ENCODE results near the gene KIAA0513.

The KIAA0513 gene

DNA sequence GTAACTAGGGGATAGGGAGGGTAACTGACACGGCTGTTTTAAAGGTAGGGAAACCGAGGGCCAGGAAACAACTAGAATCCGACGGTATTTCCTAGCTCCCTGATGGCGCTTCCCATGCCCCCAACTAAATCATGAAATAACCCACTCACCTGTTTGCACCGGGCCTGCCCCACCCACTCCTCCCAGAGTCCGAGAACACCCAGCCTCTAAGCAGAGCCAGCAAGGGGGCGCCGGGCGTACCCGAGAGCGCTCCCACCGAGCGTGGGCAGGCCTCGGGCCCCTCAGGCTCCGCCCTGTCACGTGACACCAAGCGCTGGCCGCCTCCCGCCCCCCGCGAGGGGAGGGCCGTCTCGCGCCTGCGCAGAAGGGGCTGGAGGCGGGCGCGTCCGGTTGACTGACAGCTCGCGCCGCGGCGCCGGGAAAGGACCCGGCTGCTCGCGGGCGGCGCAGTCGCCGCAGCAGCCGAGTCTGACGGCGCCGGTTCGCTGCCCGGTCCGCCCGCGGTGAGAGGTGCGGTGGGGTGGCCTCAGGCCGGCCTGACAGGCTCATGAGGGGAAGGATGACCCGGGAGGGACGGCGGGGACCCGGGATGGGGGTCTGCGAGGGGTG, at the start of gene KIAA0513:
Gene KIAA0513, plus strand, starts transcription at position 447 of the 609 bp plus-strand sequence. CDS start 39,277 bp downstream, outside the sequence.
- H3K4me3 Mint-ChIP-seq: peak within 1 kb of the TSS; percentile 90 to 99
- DNase-seq (peak; percentile 97 to 98), ATAC-seq (peak; percentile 64)
- H3K4me1 Mint-ChIP-seq: peaks cover 42% of the 10 kb centered on the region
- H3K9me3 Mint-ChIP-seq: no peaks in the 10 kb centered on the region
- H3K27ac Mint-ChIP-seq: peak within 1 kb of the TSS; percentile 94 to 96
- no peaks in the 10 kb centered on the region for H3K27me3 Mint-ChIP-seq

DNA sequence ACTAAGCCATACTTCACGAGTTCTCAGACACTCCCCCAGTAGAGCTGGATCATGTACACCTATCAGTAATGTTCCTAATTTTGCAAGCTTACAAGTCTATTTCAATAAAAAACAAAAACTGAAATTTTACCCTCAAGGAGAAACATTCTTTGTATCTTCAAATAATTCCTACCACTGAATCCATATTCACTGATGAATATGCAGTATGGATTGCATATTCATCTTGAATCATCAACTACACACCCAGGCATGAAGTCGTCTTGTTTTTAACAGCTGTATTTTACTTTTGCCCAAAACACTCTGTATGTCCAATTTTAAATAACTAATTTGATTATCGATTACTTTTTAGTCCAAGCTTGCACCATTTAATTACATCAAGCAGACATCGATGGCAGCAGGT, 48.1 kb upstream of the KIAA0513 start:
- no peaks in the 10 kb centered on the region for H3K27me3 Mint-ChIP-seq
- no peaks in the 10 kb centered on the region for H3K4me1 Mint-ChIP-seq
- H3K9me3 Mint-ChIP-seq: no peaks in the 10 kb centered on the region
- H3K4me3 Mint-ChIP-seq: no peak overlapping the region
- ATAC-seq (no peak), DNase-seq (no peak)
- H3K27ac Mint-ChIP-seq: no peak overlapping the region

GRCh38 chr16:84982434-84982833, 45.2 kb upstream of the KIAA0513 start:
- Mint-ChIP-seq H3K9me3 (no peaks in the 10 kb centered on the region), H3K27me3 (no peaks in the 10 kb centered on the region), H3K4me1 (peaks cover 25% of the 10 kb centered on the region), H3K27ac (peak overlapping the region; percentile 9 to 72), H3K4me3 (no peak overlapping the region)
- DNase-seq: no peak
- ATAC-seq: no peak

DNA sequence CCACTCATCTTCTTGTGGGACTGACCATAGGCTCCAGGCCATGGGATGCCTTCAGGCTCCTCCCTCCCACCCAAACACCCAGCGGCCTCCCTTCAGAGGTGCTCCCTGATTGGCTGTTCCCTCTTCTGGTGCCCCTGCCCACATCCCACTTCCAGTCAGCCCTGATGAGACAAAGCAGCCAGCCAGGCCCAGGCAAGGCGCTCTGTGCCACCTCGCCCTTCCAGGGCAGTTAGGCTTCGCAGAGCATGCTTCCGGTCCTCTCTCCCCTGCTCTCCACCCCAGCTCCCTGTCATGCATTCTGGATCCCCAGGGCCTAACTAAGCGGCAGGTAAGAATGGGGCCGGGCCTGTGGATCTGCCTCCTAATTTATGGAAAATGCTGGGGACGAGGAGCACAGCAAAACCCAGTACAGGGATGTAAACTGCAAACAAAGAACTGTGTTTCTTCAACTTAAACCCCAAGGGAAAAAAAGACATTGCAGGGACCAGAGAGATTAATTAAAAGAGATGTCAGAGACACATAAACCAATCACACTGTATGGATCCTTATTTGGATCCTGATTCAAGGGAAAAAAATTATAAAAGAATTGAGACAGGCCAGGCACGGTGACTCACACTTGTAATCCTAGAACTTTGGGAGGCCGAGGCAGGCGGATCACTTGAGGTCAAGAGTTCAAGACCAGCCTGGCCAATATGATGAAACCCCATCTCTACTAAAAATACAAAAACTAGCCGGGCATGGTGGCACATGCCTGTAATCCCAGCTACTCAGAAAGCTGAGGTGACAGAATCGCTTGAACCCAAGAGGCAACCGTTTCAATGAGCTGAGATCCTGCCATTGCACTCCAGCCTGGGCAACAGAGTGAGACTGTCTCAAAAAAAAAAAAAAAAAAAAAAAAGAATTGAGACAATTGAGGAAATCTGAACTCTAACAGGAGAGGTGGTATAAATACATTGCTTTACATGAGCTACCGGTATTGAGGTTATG, 42.2 kb upstream of the KIAA0513 start:
- Mint-ChIP-seq H3K27me3 (no peaks in the 10 kb centered on the region), H3K4me1 (peaks cover 25% of the 10 kb centered on the region), H3K27ac (no peak overlapping the region), H3K4me3 (no peak overlapping the region), H3K9me3 (no peaks in the 10 kb centered on the region)
- DNase-seq: no peak
- no peak for ATAC-seq

- Mint-ChIP-seq H3K27me3 (no peaks in the 10 kb centered on the region), H3K27ac (no peak overlapping the region), H3K4me1 (peaks cover 25% of the 10 kb centered on the region), H3K9me3 (no peaks in the 10 kb centered on the region), H3K4me3 (no peak overlapping the region)
- no peak for DNase-seq
- ATAC-seq: no peak
These were observed 41.5 kb upstream of the KIAA0513 start for GRCh38 chr16:84986102-84986501.

DNA sequence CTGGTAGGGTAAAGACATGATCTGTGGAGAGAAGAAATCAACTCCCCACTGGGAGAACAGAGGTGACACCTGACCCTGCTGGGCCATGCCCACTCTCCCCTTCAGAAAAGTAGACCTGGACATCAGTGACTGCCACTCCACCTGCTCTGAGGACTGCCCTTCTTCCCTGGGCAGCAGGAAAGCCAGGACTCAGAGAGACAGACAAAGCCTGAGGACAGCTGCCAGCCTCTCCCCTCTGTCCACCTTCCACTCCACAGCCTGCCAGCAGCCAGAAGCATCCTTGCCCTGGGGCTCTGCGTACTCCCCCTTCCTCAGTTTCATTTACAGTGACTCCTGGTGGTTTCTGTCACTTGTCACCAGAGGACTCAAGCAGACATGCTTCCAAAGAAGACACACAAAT, 40.7 kb upstream of the KIAA0513 start:
- Mint-ChIP-seq H3K27me3 (no peaks in the 10 kb centered on the region), H3K9me3 (no peaks in the 10 kb centered on the region), H3K4me3 (no peak overlapping the region), H3K27ac (peak overlapping the region in 1 of 2 donors; percentile 87), H3K4me1 (peaks cover 25% of the 10 kb centered on the region)
- no peak for ATAC-seq
- DNase-seq: no peak

GRCh38 chr16:84988328-84989080, 39.1 kb upstream of the KIAA0513 start:
- H3K4me1 Mint-ChIP-seq: peaks cover 25% of the 10 kb centered on the region
- no peaks in the 10 kb centered on the region for H3K9me3 Mint-ChIP-seq
- ATAC-seq (no peak), DNase-seq (no peak)
- H3K27me3 Mint-ChIP-seq: no peaks in the 10 kb centered on the region
- no peak overlapping the region for H3K27ac Mint-ChIP-seq
- no peak overlapping the region for H3K4me3 Mint-ChIP-seq

DNA sequence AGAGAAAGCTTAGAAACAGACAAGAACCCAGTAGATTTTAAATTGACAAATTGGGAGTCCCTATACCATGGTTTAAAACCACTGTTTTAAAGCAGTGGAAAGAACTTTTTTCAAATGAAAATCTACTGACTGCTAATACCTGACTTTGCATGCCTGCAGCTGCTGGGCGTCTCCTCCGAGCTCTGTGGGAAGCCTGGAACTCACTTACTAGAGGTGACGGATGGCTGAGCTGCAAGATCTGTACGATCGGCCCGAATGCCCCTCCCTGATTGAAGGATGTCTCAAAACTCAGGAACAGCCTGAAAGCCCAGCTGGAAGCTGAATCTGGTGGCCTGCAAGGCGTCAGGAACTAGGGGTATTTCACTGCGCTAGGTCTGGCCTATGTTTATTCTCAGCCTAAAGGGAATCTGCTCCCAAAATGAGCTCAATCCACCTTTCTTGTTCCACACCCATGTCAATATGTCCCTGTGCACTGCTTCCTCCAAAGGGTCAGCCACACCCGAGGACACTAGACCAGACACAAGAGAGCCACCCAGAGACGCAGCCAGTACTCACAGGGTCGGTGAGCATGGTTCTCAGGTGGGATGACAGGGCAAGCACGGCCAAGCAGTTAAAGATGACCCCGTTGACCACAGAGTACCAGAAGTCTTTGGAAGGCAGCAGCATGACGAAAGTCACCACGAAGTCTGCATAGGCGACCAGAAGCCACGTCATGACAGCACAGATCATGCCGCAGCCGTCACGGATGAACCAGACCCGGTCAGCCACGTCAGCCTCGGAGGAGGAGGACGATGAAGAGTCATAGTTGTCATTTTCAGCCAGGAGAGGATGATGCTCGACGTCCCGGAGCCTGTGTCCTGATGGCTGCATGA, 37.6 kb upstream of the KIAA0513 start:
- no peak overlapping the region for H3K27ac Mint-ChIP-seq
- no peaks in the 10 kb centered on the region for H3K9me3 Mint-ChIP-seq
- no peak for ATAC-seq
- no peak for DNase-seq
- H3K4me1 Mint-ChIP-seq: peaks cover 30% of the 10 kb centered on the region
- H3K27me3 Mint-ChIP-seq: no peaks in the 10 kb centered on the region
- no peak overlapping the region for H3K4me3 Mint-ChIP-seq

GRCh38 chr16:84990782-84991181, 36.8 kb upstream of the KIAA0513 start:
- Mint-ChIP-seq H3K4me1 (peaks cover 31% of the 10 kb centered on the region), H3K9me3 (no peaks in the 10 kb centered on the region), H3K4me3 (no peak overlapping the region), H3K27ac (no peak overlapping the region), H3K27me3 (no peaks in the 10 kb centered on the region)
- ATAC-seq: no peak
- no peak for DNase-seq

- Mint-ChIP-seq H3K4me1 (peaks cover 25% of the 10 kb centered on the region), H3K27ac (no peak overlapping the region), H3K27me3 (no peaks in the 10 kb centered on the region), H3K9me3 (no peaks in the 10 kb centered on the region), H3K4me3 (no peak overlapping the region)
- no peak for DNase-seq
- ATAC-seq: no peak
These were observed 34.9 kb upstream of the KIAA0513 start for GRCh38 chr16:84992717-84993075.

DNA sequence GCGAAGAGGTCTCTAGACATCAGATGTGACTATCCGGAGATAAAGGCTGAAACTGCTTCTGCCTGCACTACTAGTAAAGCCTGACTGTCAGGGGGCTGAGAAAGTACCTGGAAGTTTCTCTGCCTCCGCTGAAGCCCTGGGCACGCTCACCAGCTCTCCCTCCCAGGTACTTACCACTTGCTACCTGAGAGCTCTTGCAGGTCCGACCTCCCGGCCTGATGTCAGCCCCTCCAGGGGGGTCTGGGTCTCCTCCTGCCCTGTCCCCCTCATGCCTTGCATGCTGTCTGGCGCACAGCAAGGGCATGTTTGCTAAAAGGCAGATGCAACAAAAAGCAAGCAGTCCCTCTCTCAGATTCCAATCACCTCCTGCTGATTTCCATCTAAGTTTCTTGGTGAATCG, 33.7 kb upstream of the KIAA0513 start:
- Mint-ChIP-seq H3K27ac (no peak overlapping the region), H3K9me3 (no peaks in the 10 kb centered on the region), H3K27me3 (no peaks in the 10 kb centered on the region), H3K4me3 (no peak overlapping the region), H3K4me1 (peaks cover 25% of the 10 kb centered on the region)
- ATAC-seq (no peak), DNase-seq (no peak)

DNA sequence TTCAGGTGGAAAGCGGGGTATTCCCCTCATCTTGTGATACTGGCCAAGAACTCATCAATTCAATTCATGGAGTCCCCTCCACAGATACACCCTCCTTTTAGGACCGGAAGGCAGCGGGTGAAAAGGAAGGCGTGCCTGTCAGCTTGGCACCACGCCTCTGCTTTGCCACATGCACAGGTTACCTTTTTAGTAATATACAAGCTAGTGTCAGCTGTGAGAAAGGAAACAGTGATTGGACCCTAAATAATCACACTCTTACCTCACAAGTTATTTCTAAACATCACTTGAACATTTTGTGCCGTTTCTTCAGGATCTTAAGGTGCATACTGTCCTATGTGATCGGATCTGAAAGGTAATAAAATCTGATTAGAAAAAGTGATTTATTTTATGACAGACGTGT, 31.9 kb upstream of the KIAA0513 start:
- Mint-ChIP-seq H3K9me3 (no peaks in the 10 kb centered on the region), H3K4me1 (peaks cover 28% of the 10 kb centered on the region), H3K4me3 (no peak overlapping the region), H3K27ac (no peak overlapping the region), H3K27me3 (no peaks in the 10 kb centered on the region)
- DNase-seq: no peak
- ATAC-seq: no peak

- Mint-ChIP-seq H3K4me1 (peaks cover 31% of the 10 kb centered on the region), H3K9me3 (no peaks in the 10 kb centered on the region), H3K4me3 (no peak overlapping the region), H3K27ac (peak overlapping the region in 1 of 2 donors; percentile 57), H3K27me3 (no peaks in the 10 kb centered on the region)
- no peak for DNase-seq
- no peak for ATAC-seq
These were observed 31.2 kb upstream of the KIAA0513 start for GRCh38 chr16:84996365-84996764.

GRCh38 chr16:84999200-84999599, 28.4 kb upstream of the KIAA0513 start:
- ATAC-seq (no peak), DNase-seq (no peak)
- Mint-ChIP-seq H3K4me1 (peaks cover 54% of the 10 kb centered on the region), H3K9me3 (no peaks in the 10 kb centered on the region), H3K27ac (no peak overlapping the region), H3K4me3 (no peak overlapping the region), H3K27me3 (no peaks in the 10 kb centered on the region)

DNA sequence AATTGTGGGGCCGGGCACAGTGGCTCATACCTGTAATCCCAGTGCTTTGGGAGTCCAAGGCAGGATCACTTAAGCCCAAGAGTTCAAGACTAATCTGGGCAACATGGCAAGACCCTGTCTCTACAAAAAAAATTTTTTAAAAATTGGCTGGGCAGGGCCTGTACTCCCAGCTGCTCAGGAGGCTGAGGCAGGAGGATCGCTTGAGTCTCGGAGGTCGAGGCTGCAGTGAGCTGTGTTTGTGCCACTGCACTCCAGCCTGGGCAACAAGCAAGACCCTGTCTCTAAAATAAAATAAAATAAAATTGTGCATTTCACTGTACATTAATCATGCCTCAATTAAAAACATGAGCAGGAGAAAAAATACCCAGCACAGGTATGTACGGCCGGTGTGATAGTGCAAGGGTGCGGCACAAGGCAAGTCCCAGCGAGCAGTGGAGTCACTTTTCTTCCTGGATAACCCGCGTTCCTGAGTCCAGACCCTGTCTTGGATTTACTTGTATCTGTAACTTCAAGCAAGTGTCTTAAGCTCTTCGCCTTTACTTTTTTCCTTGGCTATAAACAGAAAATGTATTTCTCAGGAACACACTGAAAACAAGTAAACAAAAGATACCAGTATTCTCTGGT, 27.6 kb upstream of the KIAA0513 start:
- Mint-ChIP-seq H3K4me1 (peaks cover 56% of the 10 kb centered on the region), H3K9me3 (no peaks in the 10 kb centered on the region), H3K27ac (no peak overlapping the region), H3K4me3 (no peak overlapping the region), H3K27me3 (no peaks in the 10 kb centered on the region)
- DNase-seq (no peak), ATAC-seq (no peak)
